OCI-LY7 (cell line): ENCODE measurements around the gene WWOX. TPM values are rescaled to one million over a fixed set of nuclear protein-coding genes. Genes with fewer than 3 reads are reported as not detected.

ENCODE experiments used
- Bru-seq: library from RNA; stranded (reverse); fragments of 400-500 nt; gene quantifications from one replicate; lab custom pipeline; 2021; lab: Mats Ljungman, UMichigan
- BruChase-seq, 2 experiments: library from RNA; stranded (reverse); fragments of 400-500 nt; gene quantifications; one replicate each; lab custom pipeline; 2021; lab: Mats Ljungman, UMichigan
- BruUV-seq: library from RNA; stranded (reverse); fragments of 400-500 nt; replicated peaks from 2 replicates; lab custom pipeline; 2021; lab: Mats Ljungman, UMichigan
- CTCF ChIA-PET: fragments of 300-600 bp; sonication (Branson Sonifier 250); formaldehyde crosslinking; loops from one replicate; lab custom pipeline; 2022; ENCODE audit warnings: antibody characterized with exemption; ENCODE audit not compliant: unreplicated experiment; lab: Charles Lee
- POLR2A ChIA-PET: fragments of 300-600 bp; sonication (Branson Sonifier 250); formaldehyde crosslinking; loops from one replicate; lab custom pipeline; 2022; ENCODE audit warnings: antibody characterized with exemption; lab: Charles Lee
- DNase-seq: peaks from one replicate; pipeline ENCODE4 v3.0.0-alpha.2; 2015; ENCODE audit warnings: low spot score
- H2AFZ ChIP-seq: fragments of 200-600 bp; sonication (generic), shearing (Covaris generic); 2 replicates; pipeline ENCODE4 v1.6.1; 2014; ENCODE audit warnings: mild to moderate bottlenecking, antibody characterized with exemption, low read length, moderate library complexity
- H3K27ac ChIP-seq: fragments of 200-600 bp; sonication (generic); 2 replicates; pipeline ENCODE4 v1.5.1; 2014; ENCODE audit warnings: mixed run types, low read depth, mild to moderate bottlenecking, moderate library complexity, low read length, inconsistent platforms; ENCODE audit not compliant: poor library complexity, severe bottlenecking
- H3K36me3 ChIP-seq: fragments of 200-600 bp; sonication (generic); 2 replicates; pipeline ENCODE4 v1.6.1; 2014; ENCODE audit warnings: mild to moderate bottlenecking, antibody characterized with exemption, low read length, moderate library complexity, mixed read lengths; ENCODE audit not compliant: insufficient read depth
- H3K4me1 ChIP-seq: fragments of 200-600 bp; sonication (generic); 2 replicates; pipeline ENCODE4 v1.5.1; 2014; ENCODE audit warnings: mild to moderate bottlenecking, low read length; ENCODE audit not compliant: insufficient read depth, poor library complexity, severe bottlenecking
- H3K4me2 ChIP-seq: fragments of 200-600 bp; sonication (generic); 2 replicates; pipeline ENCODE4 v1.6.1; 2014; ENCODE audit warnings: mild to moderate bottlenecking, low read length
- H3K4me3 ChIP-seq: fragments of 200-600 bp; sonication (generic); 2 replicates; pipeline ENCODE4 v1.5.1; 2014; ENCODE audit warnings: mild to moderate bottlenecking, low read depth, low read length; ENCODE audit not compliant: poor library complexity, severe bottlenecking
- H3K79me2 ChIP-seq: fragments of 200-600 bp; sonication (generic); 2 replicates; pipeline ENCODE4 v1.6.1; 2016; ENCODE audit warnings: low read depth, mild to moderate bottlenecking, low read length, moderate library complexity, mixed read lengths; ENCODE audit not compliant: insufficient read depth
- H3K9me2 ChIP-seq: fragments of 200-600 bp; sonication (generic); 2 replicates; pipeline ENCODE4 v1.6.1; 2016; ENCODE audit warnings: mild to moderate bottlenecking, low read length, mixed read lengths; ENCODE audit not compliant: insufficient read depth
- H3K9me3 ChIP-seq: fragments of 200-600 bp; sonication (generic); 2 replicates; pipeline ENCODE4 v1.6.1; 2014; ENCODE audit warnings: mild to moderate bottlenecking, mixed run types, low read length, mixed read lengths
- H4K20me1 ChIP-seq: fragments of 200-600 bp; sonication (generic); 2 replicates; pipeline ENCODE4 v1.6.1; 2014; ENCODE audit warnings: mild to moderate bottlenecking, antibody characterized with exemption, low read length, moderate library complexity, mixed read lengths; ENCODE audit not compliant: insufficient read depth
- CTCF ChIP-seq: fragments of 200-600 bp; sonication (generic); conservative IDR thresholded peaks from 2 replicates; pipeline ENCODE4 v1.5.1; 2014; ENCODE audit warnings: mild to moderate bottlenecking, antibody characterized with exemption, low read length, moderate library complexity, mixed read lengths
- EZH2phosphoT487 ChIP-seq: fragments of 200-600 bp; sonication (generic); IDR thresholded peaks from 2 replicates; pipeline ENCODE4 v1.6.1; 2018; ENCODE audit warnings: low read depth, borderline replicate concordance, mild to moderate bottlenecking, mixed run types, antibody characterized with exemption, low read length, moderate library complexity, mixed read lengths
- intact Hi-C: fragments of 100-400 bp; cut with micrococcal nuclease; formaldehyde crosslinking; loops from one replicate; pipeline ENCODE4 v1.10.0; 2022; ENCODE audit not compliant: unreplicated experiment
- long read RNA-seq: library from polyadenylated mRNA; stranded (forward); transcript quantifications from one replicate; pipeline ENCODE4 v2.0.0, GENCODE V29; 2022
- total RNA-seq, 2 experiments: library from RNA; depleted of rRNA in 1 of 2; stranded (reverse); fragments of >200 nt in 1 of 2; shearing (Covaris generic) in 1 of 2; gene quantifications; 2 replicates each; pipeline ENCODE4 v1.2.3, GENCODE V29; 2014 to 2022

WWOX gene
- total RNA-seq (2014; rRNA removed; shearing (Covaris generic)) (47.6 and 70.2 TPM in 2 replicates), total RNA-seq (2022) (40.2 and 50.7 TPM in 2 replicates), Bru-seq, nascent RNA (percentile 63 among the genes with signal in this experiment), BruChase-seq, experiment 1, labeled RNA remaining after a 6-hour chase (percentile 87 among the genes with signal in this experiment), BruChase-seq, experiment 2, labeled RNA remaining after a 2-hour chase (percentile 78 among the genes with signal in this experiment)
- long read RNA-seq, partial matches to known transcripts: 1 of 33 reads
- long read RNA-seq, other reads (novel, unspliced or antisense): 23 of 33 reads

- Histone ChIP-seq H3K79me2 (peaks cover 8% of the 10 kb centered on the region; the same call in 1 of the 2 replicates), H3K4me2 (peak within 1 kb of the TSS; percentile 82), H3K9me3 (peaks cover 14% of the 10 kb centered on the region), H2AFZ (peak within 1 kb of the TSS; percentile 100), H3K9me2 (no peaks in the 10 kb centered on the region), H3K4me3 (peak within 1 kb of the TSS; percentile 87), H3K4me1 (peaks cover 11% of the 10 kb centered on the region), H3K27ac (peak within 1 kb of the TSS; percentile 68), H4K20me1 (no peaks in the 10 kb centered on the region), H3K36me3 (no peaks in the 10 kb centered on the region)
- TF ChIP-seq CTCF (peak; percentile 90; the same call in 1 of the 2 replicates), EZH2phosphoT487 (no peak)
- ChIA-PET CTCF (interaction anchor here (0.6 kb wide), 2 partner anchors 37 to 1308 kb away, joined by 3 read pairs; no protein-coding TSS in a partner anchor), POLR2A (interaction anchor here (0.6 to 1.1 kb wide), 2 partner anchors 33 to 97 kb away, joined by 3 read pairs; no protein-coding TSS in a partner anchor)
- intact Hi-C loops: loop anchor here (1.0 kb wide), 1 partner anchor 376 kb away; no protein-coding TSS in a partner anchor
- BruUV-seq: no TSS peak
- peak; percentile 98 for DNase-seq
Measured at GRCh38 chr16:78099271-78100111, at the start of gene WWOX. WWOX (plus strand) TSS chr16:78099654.

- Histone ChIP-seq H3K9me3 (no peaks in the 10 kb centered on the region), H3K4me2 (no peak overlapping the region), H3K4me3 (no peak overlapping the region), H4K20me1 (no peaks in the 10 kb centered on the region), H3K27ac (no peak overlapping the region), H3K79me2 (no peaks in the 10 kb centered on the region), H3K36me3 (no peaks in the 10 kb centered on the region), H3K9me2 (no peaks in the 10 kb centered on the region), H2AFZ (no peak overlapping the region), H3K4me1 (no peaks in the 10 kb centered on the region)
- DNase-seq: no peak
- no TSS peak for BruUV-seq
- CTCF ChIA-PET: no interaction called here
- intact Hi-C loops: no loop called here
- TF ChIP-seq EZH2phosphoT487 (no peak), CTCF (no peak)
- POLR2A ChIA-PET: no interaction called here
Measured at GRCh38 chr16:78050734-78051400, 48.6 kb upstream of the WWOX start.
